GM19455 (cell line): ENCODE results near the gene SERPIND1.

Source experiments
- ATAC-seq: cut with Tn5 transposase; IDR thresholded peaks from one replicate; pipeline ENCODE4 v1.9.1; 2021; ENCODE audit not compliant: unreplicated experiment

Gene SERPIND1

DNA sequence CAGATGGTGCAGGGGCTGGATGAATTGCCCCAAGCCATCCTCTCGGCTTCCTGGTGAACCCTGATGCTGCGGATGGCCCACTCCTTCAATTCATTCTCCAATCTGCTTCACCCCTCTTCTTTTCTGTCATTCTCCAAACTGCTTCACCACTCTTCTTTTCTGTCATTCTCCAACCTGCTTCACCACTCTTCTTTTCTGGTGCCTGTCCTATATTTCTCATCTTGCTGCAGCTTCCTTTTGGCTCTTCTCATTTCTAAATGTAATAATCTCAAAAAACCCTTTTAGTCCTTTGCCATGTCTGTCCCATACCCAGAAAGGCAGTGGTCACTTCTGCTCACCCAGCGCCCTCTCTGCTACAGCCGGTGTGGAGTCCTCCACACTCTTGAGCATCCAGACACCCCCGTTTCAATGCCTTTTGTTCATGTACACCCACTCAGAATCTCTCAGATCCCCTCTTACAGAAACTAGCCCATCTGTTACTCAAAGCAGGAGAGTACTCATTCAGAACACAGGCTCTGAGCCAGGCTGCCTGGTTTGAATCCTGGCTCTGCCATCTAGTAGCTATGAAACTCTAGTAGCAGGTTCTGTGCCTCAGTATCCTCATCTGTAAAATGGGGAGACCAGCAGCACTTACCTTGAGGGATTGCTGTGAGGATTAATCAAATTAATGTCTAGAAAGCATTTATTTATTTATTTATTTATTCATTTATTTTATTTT is 14.9 kb downstream of the SERPIND1 start:
- ATAC-seq, result no peak

DNA sequence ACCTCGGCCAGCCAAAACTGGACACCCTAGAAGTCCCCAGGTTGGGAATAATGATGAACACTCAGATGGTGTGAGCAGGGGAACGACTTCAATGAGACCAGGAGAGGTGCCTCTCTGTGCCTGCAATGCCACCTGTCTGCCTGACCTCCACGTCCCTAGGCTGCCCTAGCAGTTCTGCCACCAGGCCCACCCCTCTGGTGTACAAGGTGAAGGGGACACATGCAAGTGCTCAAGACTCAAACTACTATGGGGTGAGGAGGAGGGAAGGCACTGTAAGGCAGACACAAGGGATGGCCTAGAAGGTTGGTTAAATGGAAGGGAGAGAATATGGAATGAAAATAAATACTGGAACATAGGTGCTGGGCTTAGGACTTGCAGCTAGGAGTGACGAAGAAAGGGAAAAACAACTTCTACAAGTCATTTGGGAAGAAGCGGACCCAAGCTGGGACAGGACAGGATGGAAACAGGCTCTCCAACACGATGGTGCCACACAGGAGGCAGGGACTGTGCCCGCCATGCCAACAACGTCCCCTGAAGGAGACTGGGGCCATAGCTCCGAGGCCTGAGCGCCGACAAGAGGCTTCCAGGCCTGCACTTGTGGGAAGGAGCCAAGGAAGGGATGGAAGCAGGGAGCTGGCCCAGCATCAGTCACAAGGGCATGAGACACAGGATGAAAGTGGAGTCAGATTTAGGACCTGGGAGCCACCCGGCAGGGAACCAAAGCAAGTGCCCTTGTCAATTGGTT is 18.5 kb downstream of the SERPIND1 start:
- ATAC-seq, result no peak

- ATAC-seq, result no peak
Measured at GRCh38 chr22:20792966-20793728, 19.2 kb downstream of the SERPIND1 start.

GRCh38 chr22:20793748-20794649 is 20.1 kb downstream of the SERPIND1 start:
- ATAC-seq, result no peak

- no peak for ATAC-seq
Measured at GRCh38 chr22:20794650-20795413, 20.9 kb downstream of the SERPIND1 start.

DNA sequence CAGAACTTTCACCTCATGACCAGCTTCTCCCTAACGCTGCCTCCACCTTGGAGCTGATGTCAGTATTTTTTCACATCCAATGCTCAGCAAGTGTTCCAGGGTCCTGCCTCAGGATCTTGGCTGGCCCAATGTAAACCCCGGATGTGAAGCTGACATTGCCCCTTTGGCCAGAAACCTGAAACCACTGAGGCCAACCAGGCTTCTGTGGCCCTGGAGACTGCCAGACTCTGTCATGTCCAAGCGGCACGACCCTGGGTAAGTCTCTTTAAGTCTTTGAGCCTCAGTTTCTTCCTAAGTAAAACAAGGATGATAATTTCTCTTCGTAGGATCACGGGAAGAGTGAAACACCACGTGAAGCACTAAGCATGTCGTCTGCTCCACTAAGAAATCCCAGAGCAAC is 22.8 kb downstream of the SERPIND1 start:
- ATAC-seq, result no peak

GRCh38 chr22:20798218-20798617 is 24.3 kb downstream of the SERPIND1 start:
- no peak for ATAC-seq

- ATAC-seq, result no peak
Measured at GRCh38 chr22:20798974-20799373, 25.1 kb downstream of the SERPIND1 start.

DNA sequence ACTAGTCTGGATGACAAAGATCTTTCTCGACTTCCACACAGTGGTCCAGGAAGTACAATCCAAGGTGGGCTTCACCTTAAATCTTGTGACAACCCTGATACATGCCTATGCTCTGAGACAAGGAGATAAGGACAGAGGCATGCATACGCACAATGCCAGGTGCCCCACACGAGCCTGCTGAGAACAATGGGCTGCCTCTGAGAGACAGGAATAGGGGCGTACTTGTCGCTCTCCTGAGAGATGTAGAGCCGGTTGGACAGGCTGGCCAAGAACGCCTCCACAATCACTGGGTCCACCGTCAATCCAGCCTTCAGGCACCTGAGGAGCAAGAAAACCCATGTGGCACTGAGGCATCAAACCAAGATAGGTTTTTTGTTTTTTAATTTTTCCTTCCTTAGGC is 25.5 kb downstream of the SERPIND1 start:
- no peak for ATAC-seq

DNA sequence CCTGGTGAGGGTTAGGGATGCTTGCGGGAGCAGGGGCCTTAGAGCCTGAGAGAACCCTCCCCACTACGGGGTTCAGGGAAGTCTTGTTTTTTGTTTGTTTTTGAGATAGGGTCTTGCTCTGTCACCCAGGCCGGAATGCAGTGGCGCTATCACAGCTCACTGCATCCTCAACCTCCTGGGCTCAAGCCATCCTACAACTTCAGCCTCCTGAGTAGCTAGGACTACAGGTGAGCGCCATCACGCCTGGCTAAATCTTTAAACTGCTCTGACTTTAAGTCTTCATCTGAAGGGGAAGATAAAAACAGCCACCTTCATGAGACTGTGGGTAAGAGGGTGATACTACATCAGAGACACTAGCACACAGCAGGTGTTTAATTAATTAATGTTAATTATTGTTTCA is 28.5 kb downstream of the SERPIND1 start:
- ATAC-seq, result no peak

- ATAC-seq, result no peak
Measured at GRCh38 chr22:20802922-20803553, 29.1 kb downstream of the SERPIND1 start.

- no peak for ATAC-seq
Measured at GRCh38 chr22:20803696-20804324, 29.9 kb downstream of the SERPIND1 start.

DNA sequence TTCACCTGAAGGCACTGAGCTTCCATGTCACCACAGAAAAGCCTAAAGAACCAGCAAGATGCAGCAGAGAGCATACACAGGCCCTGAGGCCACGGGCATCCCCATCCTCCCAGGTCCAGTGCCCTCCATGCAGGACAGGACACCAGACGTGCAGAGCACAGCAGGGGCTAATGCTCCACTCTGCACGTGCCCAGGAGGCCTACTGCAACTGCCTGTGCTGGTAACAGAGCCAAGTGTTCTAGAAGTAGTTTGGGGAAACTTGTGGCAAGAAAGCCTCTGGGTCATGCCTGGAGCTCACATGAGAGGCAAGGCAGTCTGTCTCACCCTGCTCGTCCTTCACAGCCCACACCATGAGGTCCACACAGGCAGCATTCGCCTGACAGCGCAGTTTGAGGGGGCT is 30.7 kb downstream of the SERPIND1 start:
- no peak for ATAC-seq

GRCh38 chr22:20805972-20806471 is 32.1 kb downstream of the SERPIND1 start:
- ATAC-seq, result no peak

- ATAC-seq, result no peak
Measured at GRCh38 chr22:20807315-20807752, 33.4 kb downstream of the SERPIND1 start.

- ATAC-seq, result no peak
Measured at GRCh38 chr22:20808844-20809243, 34.9 kb downstream of the SERPIND1 start.

- no peak for ATAC-seq
Measured at GRCh38 chr22:20809538-20810185, 35.7 kb downstream of the SERPIND1 start.

DNA sequence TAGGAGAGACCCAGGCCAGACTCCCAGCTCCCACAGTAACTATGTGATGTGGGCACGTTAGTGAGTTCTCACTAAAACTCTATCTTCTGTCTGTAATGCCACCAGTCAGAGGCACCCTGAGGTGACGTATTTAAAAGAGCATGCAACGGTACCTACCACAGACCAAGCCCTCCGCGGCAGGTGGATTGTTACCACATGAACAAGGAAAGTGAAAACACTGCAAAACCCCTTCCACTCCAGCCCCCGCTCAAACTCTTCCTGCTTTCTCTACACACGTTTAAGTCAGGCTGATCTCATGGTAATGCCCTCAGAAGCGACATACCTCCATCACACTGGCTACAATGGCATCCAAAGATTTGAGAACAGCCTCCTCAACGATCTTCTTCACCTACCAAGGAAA is 36.7 kb downstream of the SERPIND1 start:
- no peak for ATAC-seq
